Measurements from ENCODE around the gene PRMT7. TPM values are rescaled to one million over a fixed set of nuclear protein-coding genes. Genes with fewer than 3 reads are reported as not detected.

Gene PRMT7
- 34.3 and 39.3 TPM in 2 replicates for total RNA-seq

GRCh38 chr16:68310774-68311511 lies at the start of gene PRMT7, which contains the start of gene SLC7A6OS:
Gene PRMT7 (plus strand): TSS chr16:68311019. CDS start chr16:68315980, 4,961 bp downstream.
Gene SLC7A6OS (minus strand): TSS chr16:68310946. CDS start chr16:68310926, 20 bp downstream.

GRCh38 chr16:68264128-68265077 lies 46.4 kb upstream of the PRMT7 start, which contains the start of gene SLC7A6:
Gene SLC7A6 (plus strand): TSS chr16:68264526. CDS start chr16:68274727, 10,201 bp downstream.

Small RNAs within 50 kb of the gene (small RNA-seq; reads per million reads assigned to genes)
- gene RNU4-30P (0.09 reads per million), gene RNU6-1262P (not detected)

Other genes starting within 250 kb of the PRMT7 start
- 31.8 and 37.1 TPM in 2 replicates for gene NFATC3, start 225.6 kb upstream of the PRMT7 start, total RNA-seq
- gene ESRP2, start 74.9 kb upstream of the PRMT7 start, total RNA-seq, result 5.9 and 8.8 TPM in 2 replicates
- gene PLA2G15, start 65.6 kb upstream of the PRMT7 start, total RNA-seq, result 7.9 and 16.8 TPM in 2 replicates
- gene SLC7A6, start 46.5 kb upstream of the PRMT7 start, total RNA-seq, result 16.1 and 44.9 TPM in 2 replicates
- 12.0 and 13.7 TPM in 2 replicates for gene SLC7A6OS, start 73 bp upstream of the PRMT7 start, total RNA-seq
- gene SMPD3, start 137.5 kb downstream of the PRMT7 start, total RNA-seq, result 0.43 TPM in 1 of 2 replicates, not detected in the other
- 20.0 and 29.0 TPM in 2 replicates for gene ZFP90, start 228.3 kb downstream of the PRMT7 start, total RNA-seq

All from placental epithelial cell (primary cell).